K562 (cell line): ENCODE measurements around the gene JAM2.

Source experiments
- HMG20A ChIP-seq: fragments of 450-650 bp; formaldehyde crosslinking; conservative IDR thresholded peaks from 2 replicates; pipeline ENCODE4 v1.4.0; 2020; ENCODE audit warnings: mild to moderate bottlenecking, mixed read lengths
- MXI1 ChIP-seq: IDR thresholded peaks from 2 replicates; pipeline ENCODE4 v1.6.1; 2011; ENCODE audit warnings: low read depth, mild to moderate bottlenecking, improper control_type of control experiment, low read length
- RAD21 ChIP-seq, 2 experiments: fragments of 250-450 bp in 1 of 2; fragments of 450-650 bp in 1 of 2; sonication (Bioruptor Pico) in 1 of 2; formaldehyde crosslinking in 1 of 2; IDR thresholded peaks in 1 of 2; conservative IDR thresholded peaks in 1 of 2; 2 replicates each; pipeline versions ENCODE4 v1.4.0 to v1.8.0; 2020 to 2022; ENCODE audit warnings: mild to moderate bottlenecking in 2 of 2, moderate library complexity in 1 of 2
- U2AF2 ChIP-seq: fragments of 200-400 bp; formaldehyde crosslinking; optimal IDR thresholded peaks from 2 replicates; pipeline ENCODE3; 2017; ENCODE audit warnings: low read depth, mild to moderate bottlenecking, low read length
- ZNF76 ChIP-seq: fragments of 250-450 bp; sonication (Bioruptor Pico); IDR thresholded peaks from 2 replicates; pipeline ENCODE4 v1.4.0; 2020; ENCODE audit warnings: mild to moderate bottlenecking, moderate library complexity, borderline replicate concordance
- TF ChIP-seq, protein P1 (sequence below), 3 experiments: IDR thresholded peaks in 2 of 3; conservative IDR thresholded peaks in 1 of 3; 2 replicates each; pipeline ENCODE4 v1.5.1; 2011 to 2012; ENCODE audit warnings: low read length in 3 of 3, mild to moderate bottlenecking in 3 of 3, control low read depth in 2 of 3, improper control_type of control experiment in 1 of 3, inconsistent platforms in 1 of 3, low read depth in 1 of 3, mixed read lengths in 1 of 3, moderate library complexity in 1 of 3; ENCODE audit not compliant: insufficient read depth in 2 of 3
- TF ChIP-seq, protein P2 (sequence below): sonication (generic); IDR thresholded peaks from 2 replicates; pipeline ENCODE4 v1.6.1; 2016

DNA sequence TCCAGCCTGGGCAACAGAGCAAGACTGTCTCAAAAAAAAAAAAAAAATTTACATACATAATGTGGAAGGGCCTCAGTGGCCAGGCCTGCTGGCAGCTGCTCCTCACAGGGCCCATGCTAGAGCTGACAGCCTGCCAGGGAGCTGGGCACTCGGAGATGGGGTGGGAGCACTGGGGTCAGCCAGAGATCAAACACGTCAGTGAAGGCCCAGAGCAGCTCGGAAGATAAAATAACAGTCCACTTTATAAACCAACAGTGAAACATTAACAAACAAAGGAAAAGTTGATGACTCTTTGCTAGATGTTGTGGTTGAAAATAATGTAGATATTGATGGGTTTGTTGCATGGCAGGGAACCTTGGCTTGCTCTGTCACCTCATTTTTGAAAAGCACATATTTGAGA, 52.9 kb downstream of the JAM2 start:
- TF ChIP-seq HMG20A (CRISPR knock-in tag) (no peak), RAD21 (CRISPR knock-in tag; conservative IDR thresholded peaks at IDR 0.05 in 1 of 2, IDR thresholded peaks at IDR 0.05 in 1 of 2) (no peak), U2AF2 (no peak), ZNF76 (CRISPR knock-in tag) (no peak), MXI1 (no peak)
- TF ChIP-seq, protein P1, sequence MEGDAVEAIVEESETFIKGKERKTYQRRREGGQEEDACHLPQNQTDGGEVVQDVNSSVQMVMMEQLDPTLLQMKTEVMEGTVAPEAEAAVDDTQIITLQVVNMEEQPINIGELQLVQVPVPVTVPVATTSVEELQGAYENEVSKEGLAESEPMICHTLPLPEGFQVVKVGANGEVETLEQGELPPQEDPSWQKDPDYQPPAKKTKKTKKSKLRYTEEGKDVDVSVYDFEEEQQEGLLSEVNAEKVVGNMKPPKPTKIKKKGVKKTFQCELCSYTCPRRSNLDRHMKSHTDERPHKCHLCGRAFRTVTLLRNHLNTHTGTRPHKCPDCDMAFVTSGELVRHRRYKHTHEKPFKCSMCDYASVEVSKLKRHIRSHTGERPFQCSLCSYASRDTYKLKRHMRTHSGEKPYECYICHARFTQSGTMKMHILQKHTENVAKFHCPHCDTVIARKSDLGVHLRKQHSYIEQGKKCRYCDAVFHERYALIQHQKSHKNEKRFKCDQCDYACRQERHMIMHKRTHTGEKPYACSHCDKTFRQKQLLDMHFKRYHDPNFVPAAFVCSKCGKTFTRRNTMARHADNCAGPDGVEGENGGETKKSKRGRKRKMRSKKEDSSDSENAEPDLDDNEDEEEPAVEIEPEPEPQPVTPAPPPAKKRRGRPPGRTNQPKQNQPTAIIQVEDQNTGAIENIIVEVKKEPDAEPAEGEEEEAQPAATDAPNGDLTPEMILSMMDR (IDR thresholded peaks at IDR 0.05 in 2 of 3, conservative IDR thresholded peaks at IDR 0.05 in 1 of 3; ENCODE audit: insufficient read depth in 2 of 3, low read depth in 1 of 3, low read length in 3 of 3): no peak
- TF ChIP-seq, protein P2, sequence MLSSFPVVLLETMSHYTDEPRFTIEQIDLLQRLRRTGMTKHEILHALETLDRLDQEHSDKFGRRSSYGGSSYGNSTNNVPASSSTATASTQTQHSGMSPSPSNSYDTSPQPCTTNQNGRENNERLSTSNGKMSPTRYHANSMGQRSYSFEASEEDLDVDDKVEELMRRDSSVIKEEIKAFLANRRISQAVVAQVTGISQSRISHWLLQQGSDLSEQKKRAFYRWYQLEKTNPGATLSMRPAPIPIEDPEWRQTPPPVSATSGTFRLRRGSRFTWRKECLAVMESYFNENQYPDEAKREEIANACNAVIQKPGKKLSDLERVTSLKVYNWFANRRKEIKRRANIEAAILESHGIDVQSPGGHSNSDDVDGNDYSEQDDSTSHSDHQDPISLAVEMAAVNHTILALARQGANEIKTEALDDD: no peak
